Measurements from ENCODE around the gene ZG16.
"Not testable (repeated sequence)": the region's sequence is repeated elsewhere in the genome, so short reads cannot be mapped to it uniquely, and the experiment has no call there.

DNA sequence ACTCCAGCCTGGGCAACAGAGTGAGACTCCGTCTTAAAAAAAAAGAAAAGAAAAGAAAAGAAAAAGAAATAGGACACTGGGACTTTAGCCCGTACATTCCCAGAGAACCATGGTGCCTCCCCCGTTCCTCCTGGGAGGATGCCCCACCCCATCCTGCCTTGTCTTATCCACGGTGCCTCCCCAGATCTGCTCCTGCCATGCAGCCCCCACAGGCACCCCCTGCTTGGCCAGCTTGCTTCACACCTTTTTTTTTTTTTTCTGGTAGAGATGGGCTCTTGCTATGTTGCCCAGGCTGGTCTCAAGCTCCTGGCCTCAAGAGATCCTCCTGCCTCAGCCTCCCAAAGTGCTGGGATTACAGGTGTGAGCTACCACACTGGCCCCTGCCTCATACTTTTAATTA, 31.5 kb upstream of the ZG16 start:
- not testable (repeated sequence) for TF ChIP-seq CTCF (IDR thresholded peaks at IDR 0.05; ENCODE audit: poor library complexity, severe bottlenecking); MXI1 (conservative IDR thresholded peaks at IDR 0.05; ENCODE audit: poor library complexity, severe bottlenecking); REST (IDR thresholded peaks at IDR 0.05; ENCODE audit: borderline replicate concordance); EZH2 (IDR thresholded peaks at IDR 0.05; ENCODE audit: borderline replicate concordance, insufficient read depth, low read length, poor library complexity, severe bottlenecking); RAD21 (conservative IDR thresholded peaks at IDR 0.05); POLR2AphosphoS5 (IDR thresholded peaks at IDR 0.05); TAF1 (IDR thresholded peaks at IDR 0.05; ENCODE audit: low read depth); EP300 (conservative IDR thresholded peaks at IDR 0.05; ENCODE audit: poor library complexity, severe bottlenecking); SMC3 (conservative IDR thresholded peaks at IDR 0.05; ENCODE audit: poor library complexity)
